ENCODE results near the gene PRR20B. TPM values are rescaled to one million over a fixed set of nuclear protein-coding genes. Genes with fewer than 3 reads are reported as not detected.
"Not testable (repeated sequence)": the region's sequence is repeated elsewhere in the genome, so short reads cannot be mapped to it uniquely, and the experiment has no call there.

PRR20B gene
- total and polyA plus RNA-seq, 5 donors from 2014 or later, result not detected

GRCh38 chr13:57140235-57140968, 6.9 kb upstream of the PRR20B start, which contains the start of gene PRR20A:
PRR20A (plus strand) TSS chr13:57140918; CDS start chr13:57141305, 387 bp downstream.
- not testable (repeated sequence) for ATAC-seq (ENCODE audit: low read depth in 2 of 2); H3K36me3 Mint-ChIP-seq; H3K4me1 Mint-ChIP-seq; H3K27me3 ChIP-seq (ENCODE audit: control insufficient read depth, insufficient read depth, low read length); DNase-seq; H3K4me1 ChIP-seq (ENCODE audit: control insufficient read depth, insufficient read depth, low read length, poor library complexity, severe bottlenecking); H3K36me3 ChIP-seq (ENCODE audit: control insufficient read depth, insufficient read depth, low read length); H3K9me3 ChIP-seq (ENCODE audit: control insufficient read depth in 2 of 2, low read length in 2 of 2); H3K4me3 ChIP-seq (ENCODE audit: low read depth, low read length); H3K9me3 Mint-ChIP-seq; H3K27me3 Mint-ChIP-seq; H3K27ac ChIP-seq (ENCODE audit: insufficient read depth, low read length, poor library complexity, severe bottlenecking); H3K4me3 Mint-ChIP-seq; H3K27ac Mint-ChIP-seq

- not testable (repeated sequence) for H3K4me3 Mint-ChIP-seq; H3K27ac ChIP-seq (ENCODE audit: insufficient read depth, low read length, poor library complexity, severe bottlenecking); H3K27me3 ChIP-seq (ENCODE audit: control insufficient read depth, insufficient read depth, low read length); H3K36me3 ChIP-seq (ENCODE audit: control insufficient read depth, insufficient read depth, low read length); H3K4me3 ChIP-seq (ENCODE audit: low read depth, low read length); H3K36me3 Mint-ChIP-seq; H3K9me3 ChIP-seq (ENCODE audit: control insufficient read depth in 2 of 2, low read length in 2 of 2); H3K27ac Mint-ChIP-seq; ATAC-seq (ENCODE audit: low read depth in 2 of 2); H3K27me3 Mint-ChIP-seq; H3K4me1 Mint-ChIP-seq; H3K4me1 ChIP-seq (ENCODE audit: control insufficient read depth, insufficient read depth, low read length, poor library complexity, severe bottlenecking); H3K9me3 Mint-ChIP-seq; DNase-seq
Observed at GRCh38 chr13:57148106-57148505, 818 bp downstream of the PRR20B start.

GRCh38 chr13:57153761-57154160, 6.5 kb downstream of the PRR20B start, which contains the start of gene PRR20C:
PRR20C (plus strand) TSS chr13:57154061; CDS start chr13:57154448, 387 bp downstream.
- H3K4me3 Mint-ChIP-seq; H3K36me3 ChIP-seq (ENCODE audit: control insufficient read depth, insufficient read depth, low read length); H3K36me3 Mint-ChIP-seq; H3K9me3 ChIP-seq (ENCODE audit: control insufficient read depth in 2 of 2, low read length in 2 of 2); H3K27ac Mint-ChIP-seq; H3K27ac ChIP-seq (ENCODE audit: insufficient read depth, low read length, poor library complexity, severe bottlenecking); H3K27me3 ChIP-seq (ENCODE audit: control insufficient read depth, insufficient read depth, low read length); DNase-seq; H3K4me3 ChIP-seq (ENCODE audit: low read depth, low read length); ATAC-seq (ENCODE audit: low read depth in 2 of 2); H3K27me3 Mint-ChIP-seq; H3K4me1 Mint-ChIP-seq; H3K9me3 Mint-ChIP-seq; H3K4me1 ChIP-seq (ENCODE audit: control insufficient read depth, insufficient read depth, low read length, poor library complexity, severe bottlenecking): not testable (repeated sequence)

- not testable (repeated sequence) for H3K4me3 ChIP-seq (ENCODE audit: low read depth, low read length); H3K27me3 Mint-ChIP-seq; H3K4me3 Mint-ChIP-seq; H3K4me1 ChIP-seq (ENCODE audit: control insufficient read depth, insufficient read depth, low read length, poor library complexity, severe bottlenecking); H3K27me3 ChIP-seq (ENCODE audit: control insufficient read depth, insufficient read depth, low read length); H3K9me3 Mint-ChIP-seq; H3K9me3 ChIP-seq (ENCODE audit: control insufficient read depth in 2 of 2, low read length in 2 of 2); H3K4me1 Mint-ChIP-seq; H3K36me3 ChIP-seq (ENCODE audit: control insufficient read depth, insufficient read depth, low read length); ATAC-seq (ENCODE audit: low read depth in 2 of 2); H3K27ac Mint-ChIP-seq; H3K27ac ChIP-seq (ENCODE audit: insufficient read depth, low read length, poor library complexity, severe bottlenecking); H3K36me3 Mint-ChIP-seq; DNase-seq
Observed at GRCh38 chr13:57160332-57160731, 13.0 kb downstream of the PRR20B start, which contains the start of gene PRR20D. PRR20D (plus strand) TSS chr13:57160632; CDS start chr13:57161019, 387 bp downstream.

- not testable (repeated sequence) for H3K9me3 Mint-ChIP-seq; H3K4me1 Mint-ChIP-seq; DNase-seq; H3K27ac ChIP-seq (ENCODE audit: insufficient read depth, low read length, poor library complexity, severe bottlenecking); H3K36me3 ChIP-seq (ENCODE audit: control insufficient read depth, insufficient read depth, low read length); ATAC-seq (ENCODE audit: low read depth in 2 of 2); H3K9me3 ChIP-seq (ENCODE audit: control insufficient read depth in 2 of 2, low read length in 2 of 2); H3K36me3 Mint-ChIP-seq; H3K27ac Mint-ChIP-seq; H3K4me3 Mint-ChIP-seq; H3K4me1 ChIP-seq (ENCODE audit: control insufficient read depth, insufficient read depth, low read length, poor library complexity, severe bottlenecking); H3K27me3 ChIP-seq (ENCODE audit: control insufficient read depth, insufficient read depth, low read length); H3K4me3 ChIP-seq (ENCODE audit: low read depth, low read length); H3K27me3 Mint-ChIP-seq
Observed at GRCh38 chr13:57166897-57167296, 19.6 kb downstream of the PRR20B start, which contains the start of gene PRR20E. PRR20E (plus strand) TSS chr13:57167197; CDS start chr13:57167584, 387 bp downstream.

GRCh38 chr13:57191667-57192066, 44.4 kb downstream of the PRR20B start:
- no peaks in the 10 kb centered on the region for H3K4me1 ChIP-seq (ENCODE audit: control insufficient read depth, insufficient read depth, low read length, poor library complexity, severe bottlenecking)
- H3K4me3 Mint-ChIP-seq, result no peak overlapping the region
- no peaks in the 10 kb centered on the region for H3K4me1 Mint-ChIP-seq
- no peaks in the 10 kb centered on the region for H3K27me3 ChIP-seq (ENCODE audit: control insufficient read depth, insufficient read depth, low read length)
- no peak overlapping the region for H3K27ac ChIP-seq (ENCODE audit: insufficient read depth, low read length, poor library complexity, severe bottlenecking)
- no peak for ATAC-seq (ENCODE audit: low read depth in 2 of 2)
- no peak for DNase-seq
- H3K9me3 Mint-ChIP-seq, result peaks cover 0 to 26% (median 4%) of the 10 kb centered on the region in 7 donors
- H3K9me3 ChIP-seq (ENCODE audit: control insufficient read depth in 2 of 2, low read length in 2 of 2), result peaks cover 0 to 2% of the 10 kb centered on the region in 2 experiments
- H3K36me3 Mint-ChIP-seq, result no peaks in the 10 kb centered on the region
- no peaks in the 10 kb centered on the region for H3K36me3 ChIP-seq (ENCODE audit: control insufficient read depth, insufficient read depth, low read length)
- no peak overlapping the region for H3K4me3 ChIP-seq (ENCODE audit: low read depth, low read length)
- H3K27me3 Mint-ChIP-seq, result no peaks in the 10 kb centered on the region
- no peak overlapping the region for H3K27ac Mint-ChIP-seq

Other genes starting within 250 kb of the PRR20B start
- not detected for gene PRR20A, start 6.6 kb upstream of the PRR20B start, total RNA-seq
- gene PRR20A, start 6.6 kb upstream of the PRR20B start, polyA plus RNA-seq, result not detected
- gene PRR20C, start 6.6 kb downstream of the PRR20B start, total RNA-seq, result not detected
- gene PRR20C, start 6.6 kb downstream of the PRR20B start, polyA plus RNA-seq, result not detected
- gene PRR20D, start 13.1 kb downstream of the PRR20B start, total RNA-seq, result not detected
- gene PRR20D, start 13.1 kb downstream of the PRR20B start, polyA plus RNA-seq, result not detected
- not detected for gene PRR20E, start 19.7 kb downstream of the PRR20B start, total RNA-seq
- not detected for gene PRR20E, start 19.7 kb downstream of the PRR20B start, polyA plus RNA-seq